Germinal center (tissue), 1 donor: Measurements from ENCODE around the gene FGFRL1.

Source experiments
- DNase-seq: peaks from one replicate; pipeline ENCODE4 v3.0.0; 2012; ENCODE audit warnings: mixed read lengths, low spot score

The FGFRL1 gene

DNA sequence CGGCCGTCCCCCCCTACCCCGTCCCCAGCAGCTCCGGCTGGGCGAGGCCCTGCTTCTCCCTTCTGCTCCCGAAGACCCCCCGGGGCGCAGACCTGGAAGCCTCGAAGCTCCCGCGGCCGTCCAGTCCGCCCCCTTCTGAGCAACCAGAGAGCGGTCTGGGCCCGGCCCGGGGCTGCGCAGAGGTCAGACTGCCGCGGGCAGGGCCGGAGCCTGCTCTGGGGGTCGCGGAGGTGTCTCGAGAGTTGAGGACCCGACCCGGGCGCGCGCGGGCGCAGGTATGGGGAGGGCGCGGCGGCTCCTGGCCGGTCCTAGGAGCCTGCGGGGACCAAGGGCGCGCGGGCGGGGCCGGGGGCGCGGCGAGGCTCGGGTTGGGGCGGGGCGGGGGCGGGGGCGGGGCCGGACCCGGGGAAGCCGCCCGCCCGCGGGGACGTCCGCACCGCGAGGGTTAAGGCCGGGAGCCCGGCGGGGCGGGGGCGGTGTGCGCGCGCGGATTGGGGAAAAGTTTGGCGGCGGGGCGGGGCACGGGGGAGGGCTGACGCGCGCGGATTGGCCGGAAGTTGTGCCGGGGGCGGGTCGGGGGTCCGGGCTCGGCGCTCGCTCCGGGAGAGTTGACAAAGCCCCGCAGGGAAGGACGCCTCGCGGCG is at the start of gene FGFRL1:
Gene FGFRL1, plus strand, starts transcription at position 605 of the 644 bp plus-strand sequence. CDS start 860 bp downstream, outside the sequence.
- peak; percentile 87 for DNase-seq

DNA sequence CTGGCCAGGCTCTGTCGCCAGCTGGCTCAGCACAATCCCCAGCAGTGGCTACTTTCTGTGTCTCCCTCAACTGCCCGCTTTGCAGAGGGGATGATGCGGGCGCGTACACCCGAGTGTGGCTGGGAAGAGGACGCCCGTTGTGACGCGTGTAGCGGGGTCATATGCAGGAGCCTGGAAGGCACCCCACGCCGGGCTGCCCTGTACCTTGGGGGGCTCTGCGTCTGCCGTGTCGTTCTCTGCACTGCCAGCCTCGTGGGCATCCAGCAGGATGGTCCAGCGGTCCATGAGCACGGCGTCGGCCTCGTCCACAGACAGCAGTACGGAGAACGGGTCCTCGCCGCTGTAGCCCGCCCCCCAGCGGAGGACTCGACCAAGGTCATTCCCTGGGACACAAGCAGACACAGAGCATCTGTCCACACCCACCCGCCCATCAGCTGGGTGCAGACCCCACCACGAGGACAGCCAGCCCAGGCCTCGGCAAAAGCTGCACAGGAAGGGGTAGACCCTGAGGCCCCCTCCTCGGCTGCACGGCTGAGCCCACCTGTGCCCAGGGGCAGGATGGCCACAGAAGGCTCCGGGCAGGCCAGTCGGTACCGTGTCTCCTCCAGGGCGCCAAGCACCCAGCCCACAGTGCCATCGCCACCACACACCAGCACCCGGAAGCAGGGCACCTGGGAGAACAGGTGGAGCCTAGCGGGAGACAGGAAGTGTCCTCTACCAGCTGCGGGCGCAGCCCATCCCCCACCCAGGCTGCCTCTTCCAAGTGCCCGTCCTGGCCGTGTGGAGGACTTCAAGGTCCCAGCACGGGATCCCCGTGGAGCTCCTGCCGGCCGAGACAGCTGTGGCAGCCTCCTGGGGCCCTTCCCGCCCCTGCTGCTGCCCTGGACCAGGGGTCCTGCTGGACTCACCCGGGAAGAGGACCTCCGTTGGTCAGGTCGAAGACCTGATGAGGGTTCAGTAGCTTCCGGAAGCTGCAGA is 48.9 kb upstream of the FGFRL1 start:
- DNase-seq = no peak

GRCh38 chr4:963276-964225 is 47.9 kb upstream of the FGFRL1 start:
- no peak for DNase-seq

GRCh38 chr4:964346-965025 is 46.9 kb upstream of the FGFRL1 start:
- DNase-seq = no peak

- DNase-seq = no peak
These were observed 46.2 kb upstream of the FGFRL1 start for GRCh38 chr4:965048-965765.

- DNase-seq = no peak
These were observed 45.7 kb upstream of the FGFRL1 start for GRCh38 chr4:965766-966134.

DNA sequence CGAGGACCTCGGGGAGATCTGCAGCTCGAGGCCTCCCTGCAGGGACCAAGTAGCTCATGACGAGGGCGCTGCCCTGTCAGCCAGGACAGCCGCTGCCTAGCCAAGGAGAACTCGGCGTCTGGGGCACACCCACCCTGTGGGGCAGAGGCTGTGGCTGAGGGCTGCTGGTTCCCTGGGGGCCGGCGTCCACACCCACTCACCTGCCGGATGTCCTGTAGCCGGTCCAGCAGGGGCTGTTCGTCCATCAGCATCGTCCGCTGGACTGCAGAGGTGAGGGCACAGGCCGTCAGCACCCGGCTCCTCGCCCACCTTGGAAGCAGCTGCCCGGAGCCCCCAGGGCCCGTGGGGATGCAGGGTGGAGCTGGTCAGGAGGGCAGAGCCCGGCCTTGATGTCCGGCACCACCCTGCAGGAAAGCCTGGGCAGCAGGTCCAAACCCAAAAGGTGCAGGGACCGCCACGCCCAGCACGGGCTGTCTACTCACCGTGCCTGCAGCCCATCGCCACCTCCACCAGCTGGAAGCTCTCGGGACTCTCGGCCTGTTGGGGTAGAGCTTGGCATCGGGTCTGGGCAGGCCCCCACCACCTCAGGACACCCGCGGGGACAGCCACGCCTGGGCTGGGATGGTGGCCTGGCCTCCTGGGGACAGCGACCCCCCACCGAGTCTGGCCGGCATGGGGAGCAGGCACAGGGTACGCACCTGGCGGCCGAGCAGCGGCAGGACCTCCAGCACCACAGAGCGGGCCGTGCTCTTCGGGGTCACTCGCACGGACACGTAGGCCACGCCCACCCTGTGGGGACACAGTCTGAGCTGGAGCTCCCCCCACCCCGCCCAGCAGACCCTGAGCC is 44.9 kb upstream of the FGFRL1 start:
- no peak for DNase-seq

GRCh38 chr4:967113-968104 is 44.0 kb upstream of the FGFRL1 start:
- DNase-seq = no peak

DNA sequence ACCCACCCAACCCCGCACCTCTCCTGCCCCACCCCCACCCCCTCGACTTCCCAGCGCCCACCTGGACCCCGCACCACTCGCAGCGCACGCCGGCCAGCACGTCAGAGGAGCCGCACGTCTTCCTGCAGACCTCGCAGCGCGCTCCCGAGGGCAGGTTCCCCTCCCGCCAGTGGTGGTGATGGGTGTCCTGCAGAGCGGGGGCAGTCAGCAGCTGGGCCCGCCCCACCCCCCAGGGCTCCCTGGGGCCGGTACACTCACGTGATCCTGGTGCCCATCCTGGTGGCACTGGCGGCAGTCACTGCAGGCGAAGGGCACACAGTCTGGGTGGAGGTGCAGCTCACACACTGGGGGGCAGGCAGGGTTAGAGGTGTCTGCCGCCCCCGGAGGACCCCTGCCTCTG is 43.2 kb upstream of the FGFRL1 start:
- DNase-seq = no peak

DNA sequence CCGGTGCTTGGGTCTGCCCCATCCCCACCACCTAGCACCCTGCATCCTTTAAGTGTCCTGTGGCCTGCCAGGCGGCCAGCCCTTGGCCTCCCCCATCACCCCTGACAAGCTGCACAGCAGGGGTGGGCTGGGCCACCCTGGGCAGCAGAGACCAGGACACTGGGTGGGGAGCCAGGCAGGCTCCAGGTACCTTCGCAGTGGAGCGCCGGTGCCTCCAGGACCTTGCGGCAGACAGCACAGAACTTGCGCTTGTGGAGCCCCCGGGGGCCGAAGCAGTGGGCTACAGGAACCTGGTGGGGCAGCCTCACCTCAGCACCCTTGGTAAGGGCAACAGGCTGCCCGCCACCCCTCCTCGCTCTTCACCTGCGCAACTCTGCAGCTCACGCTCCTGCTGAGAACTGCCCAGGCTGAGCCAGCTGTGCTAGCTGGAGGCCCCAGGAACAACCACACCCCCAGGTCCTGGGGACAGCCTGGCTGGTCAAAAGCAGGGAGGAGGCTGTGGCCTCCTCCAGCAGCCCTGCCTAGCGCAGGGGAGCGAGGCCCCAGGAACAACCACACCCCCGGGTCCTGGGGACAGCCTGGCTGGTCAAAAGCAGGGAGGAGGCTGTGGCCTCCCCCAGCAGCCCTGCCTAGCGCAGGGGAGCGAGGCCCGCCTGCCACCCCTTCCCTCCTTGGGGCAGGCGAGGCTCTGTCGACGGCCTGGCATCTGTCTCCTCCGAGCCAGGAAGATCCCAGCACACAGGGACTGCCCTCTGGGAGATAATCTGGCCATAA is 42.6 kb upstream of the FGFRL1 start:
- DNase-seq = no peak

DNA sequence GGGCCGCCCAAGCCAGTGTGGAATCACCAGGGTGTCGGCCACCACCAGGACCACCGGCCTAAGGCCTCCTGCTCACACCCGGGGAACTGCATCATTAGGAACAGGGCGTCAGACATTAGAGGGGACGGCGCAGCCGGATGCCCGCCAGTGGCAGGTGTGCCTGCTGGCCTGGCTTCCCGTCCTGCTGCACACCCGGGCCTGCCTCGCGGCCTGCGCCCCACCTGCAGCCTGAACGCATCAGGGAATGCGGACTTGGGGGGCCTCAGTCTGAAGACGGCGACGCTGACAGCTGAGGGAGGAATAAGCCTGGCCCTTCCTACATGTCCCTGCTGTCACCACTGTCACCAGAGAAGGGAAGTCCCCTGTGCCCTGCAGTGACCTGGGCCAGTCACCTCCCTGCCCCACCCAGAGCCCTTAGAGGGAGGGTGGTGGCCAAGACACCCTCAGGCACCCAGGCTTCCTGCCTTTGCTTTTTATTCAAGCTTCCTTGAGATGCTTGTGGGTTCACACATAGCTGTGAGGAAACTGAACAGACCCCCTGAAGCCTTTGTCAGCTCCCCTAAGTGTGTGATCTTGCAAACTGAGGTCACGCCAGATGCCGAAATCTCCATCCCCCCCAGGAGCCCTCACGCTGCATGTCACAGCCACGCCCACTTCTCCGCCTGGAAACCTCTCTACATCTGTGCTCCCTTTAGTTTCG is 41.2 kb upstream of the FGFRL1 start:
- no peak for DNase-seq

DNA sequence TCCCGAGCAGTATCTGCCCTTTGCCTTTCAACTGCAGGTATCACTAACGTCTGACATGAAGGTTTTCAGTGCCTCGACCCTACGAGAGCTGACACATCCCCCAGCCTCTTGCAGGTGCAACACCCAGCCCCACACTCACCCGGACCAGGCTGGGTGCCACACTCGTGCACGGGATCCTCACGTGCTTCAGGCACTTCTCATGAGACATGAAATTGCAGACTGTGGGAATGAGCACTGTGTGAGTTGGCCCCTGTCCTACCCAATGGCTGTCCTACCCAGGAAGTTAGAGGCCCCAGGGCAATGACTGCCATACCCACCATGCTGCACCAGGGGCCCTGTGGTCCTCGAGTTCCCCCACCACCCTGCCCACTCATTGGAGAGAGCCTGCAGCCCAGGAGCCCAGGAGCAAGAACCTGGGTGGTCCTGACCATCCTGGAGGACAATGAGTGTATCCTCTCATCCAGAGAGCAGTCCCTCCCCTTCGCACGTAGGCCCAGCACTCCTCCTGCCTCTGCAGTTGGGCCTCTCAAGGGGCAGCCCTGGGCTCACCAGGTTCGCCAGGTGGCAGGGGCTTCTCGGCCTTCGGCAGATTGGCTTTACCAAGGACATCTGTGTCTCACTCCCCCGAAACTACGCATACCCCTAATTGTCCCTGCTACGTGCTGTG is 40.4 kb upstream of the FGFRL1 start:
- no peak for DNase-seq

DNA sequence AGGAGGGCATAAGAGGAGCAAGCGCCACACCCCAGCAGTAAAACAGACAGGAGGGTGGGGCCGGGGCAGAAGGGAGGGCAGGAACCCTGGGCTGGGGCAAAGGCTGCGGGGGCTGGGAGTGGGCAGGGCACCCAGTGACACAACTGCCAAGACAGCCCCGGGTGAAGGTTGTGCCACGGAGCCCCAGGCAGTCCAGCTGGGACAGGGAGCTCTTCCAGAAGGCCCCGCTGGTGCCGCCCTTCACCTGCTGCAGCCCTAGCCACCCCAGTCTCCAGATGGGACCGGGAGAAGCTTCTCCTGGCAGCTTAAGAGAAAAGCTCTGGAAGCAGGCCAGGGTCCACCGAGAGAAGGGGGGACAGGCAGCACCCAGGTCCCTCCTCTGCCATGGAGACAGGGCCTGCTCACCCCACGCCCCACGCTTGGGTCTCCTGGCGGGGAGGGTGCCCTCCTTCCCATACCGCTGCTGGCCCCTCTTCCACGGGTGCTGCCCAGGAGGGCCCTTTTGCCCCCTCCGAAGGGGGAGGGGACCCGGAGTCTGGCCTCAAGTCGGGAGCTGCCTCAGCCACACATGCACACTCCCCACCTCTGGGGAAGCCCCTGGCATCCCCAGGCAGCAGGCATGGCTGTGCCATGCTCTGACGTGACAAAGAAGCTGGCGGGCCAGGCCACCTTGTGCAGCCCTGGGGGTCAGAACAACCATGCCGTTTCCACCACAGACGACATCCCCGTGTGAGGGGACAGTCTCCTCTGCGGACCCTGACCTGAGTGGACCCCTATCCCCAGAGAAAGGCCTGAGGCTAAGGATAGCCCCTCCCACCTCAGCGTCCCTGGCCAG is 39.5 kb upstream of the FGFRL1 start:
- DNase-seq = no peak

- DNase-seq = peak; percentile 63
These were observed 38.6 kb upstream of the FGFRL1 start for GRCh38 chr4:972651-973424.
